Effector CD4-positive, alpha-beta T cell (primary cell): ENCODE measurements around the gene MTX3.
A peak's percentile ranks its signal among the peaks of the same experiment; 100 is the strongest.

Experiments used
- DNase-seq: peaks from one replicate; pipeline ENCODE4 v3.0.0-alpha.2; 2020
- total RNA-seq: gene quantifications from one replicate; lab custom pipeline; 2026; lab: John Stamatoyannopoulos, UW

MTX3 gene, protein sequence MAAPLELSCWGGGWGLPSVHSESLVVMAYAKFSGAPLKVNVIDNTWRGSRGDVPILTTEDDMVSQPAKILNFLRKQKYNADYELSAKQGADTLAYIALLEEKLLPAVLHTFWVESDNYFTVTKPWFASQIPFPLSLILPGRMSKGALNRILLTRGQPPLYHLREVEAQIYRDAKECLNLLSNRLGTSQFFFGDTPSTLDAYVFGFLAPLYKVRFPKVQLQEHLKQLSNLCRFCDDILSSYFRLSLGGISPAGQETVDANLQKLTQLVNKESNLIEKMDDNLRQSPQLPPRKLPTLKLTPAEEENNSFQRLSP
- 64.7 reads per million, percentile 74 among the genes with 10 or more reads in this experiment for total RNA-seq

DNA sequence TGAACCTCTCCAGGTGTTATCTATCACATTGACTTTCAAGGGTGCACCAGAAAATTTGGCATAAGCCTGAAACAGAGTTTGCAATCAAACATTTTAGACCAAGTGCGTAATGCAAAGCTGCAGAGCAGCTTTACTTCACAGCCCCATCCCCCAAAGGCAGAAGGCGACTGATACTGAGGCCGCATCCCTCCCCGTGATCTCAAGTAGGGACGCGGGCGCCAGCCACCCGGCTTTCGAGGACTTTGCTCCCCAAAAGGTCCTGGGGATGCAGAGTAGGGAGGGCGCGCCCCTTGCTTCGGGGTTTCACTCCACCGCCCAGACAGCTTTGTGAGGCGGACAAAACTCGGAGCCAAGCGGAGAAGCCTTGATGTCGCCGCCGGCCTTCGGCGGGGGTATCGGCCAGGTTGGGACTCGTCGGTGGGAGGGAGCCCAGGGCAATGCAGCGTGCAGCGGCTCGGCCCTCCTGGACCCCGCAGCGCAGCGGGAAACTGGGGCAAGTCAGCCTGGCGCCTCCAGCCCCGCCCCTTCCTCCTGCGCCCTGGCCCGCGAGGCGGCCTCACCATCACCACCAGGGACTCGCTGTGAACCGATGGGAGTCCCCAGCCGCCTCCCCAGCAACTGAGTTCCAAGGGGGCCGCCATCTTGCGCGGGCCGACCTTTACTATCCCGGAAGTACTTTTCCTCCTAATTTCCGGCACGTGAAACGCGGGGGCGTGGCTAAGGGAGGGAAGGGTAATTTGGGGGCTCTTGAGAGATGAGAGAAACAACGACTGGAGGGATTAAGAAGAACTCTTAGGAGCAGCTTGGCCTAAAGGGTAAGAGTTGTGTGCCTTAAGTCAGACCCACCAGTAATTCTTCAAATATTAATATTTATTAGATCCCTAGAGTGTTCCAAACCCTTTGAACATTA lies at the start of gene MTX3:
Gene MTX3, minus strand, starts transcription at position 665 of the 910 bp plus-strand sequence. Its CDS starts 24 bp downstream, at position 641.
- peak; percentile 76 for DNase-seq

DNA sequence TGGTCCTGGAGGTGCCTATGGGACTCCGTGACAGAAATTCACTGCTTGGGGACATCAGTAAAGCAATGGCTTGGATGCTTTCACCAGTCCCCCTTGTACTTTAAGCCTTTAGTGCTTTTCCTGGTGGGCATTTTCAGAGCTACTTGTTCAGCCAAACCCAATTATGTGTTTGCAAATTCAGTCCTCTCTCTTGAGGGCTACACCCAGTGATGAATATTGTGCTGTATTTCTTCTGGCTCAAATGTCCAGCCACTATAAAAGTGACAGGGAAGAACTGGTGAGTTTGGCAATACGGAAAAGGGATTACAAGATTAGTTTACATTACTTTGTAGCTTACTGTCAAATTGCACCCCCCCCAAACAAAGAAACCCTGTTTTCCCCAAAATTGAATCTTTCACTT lies 48.6 kb upstream of the MTX3 start:
- no peak for DNase-seq

DNA sequence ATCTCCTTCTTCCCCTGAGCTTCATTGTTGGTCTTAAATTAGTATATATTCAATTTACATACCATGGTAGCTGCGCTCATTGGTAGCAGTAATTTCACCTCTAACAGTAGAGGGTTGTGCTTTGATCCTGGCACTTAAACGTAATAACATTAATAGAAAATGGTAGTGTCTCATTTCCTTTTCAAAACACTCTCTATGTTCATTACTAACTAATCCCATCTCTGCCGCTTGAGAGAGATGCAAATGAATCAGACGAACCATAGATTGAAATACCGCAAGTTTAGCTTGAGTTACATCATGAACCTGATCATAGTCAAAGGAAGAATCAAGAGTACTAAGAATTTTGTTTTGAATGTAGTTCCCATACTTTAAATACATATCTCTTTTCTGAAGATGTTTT lies 46.3 kb upstream of the MTX3 start:
- no peak for DNase-seq

DNA sequence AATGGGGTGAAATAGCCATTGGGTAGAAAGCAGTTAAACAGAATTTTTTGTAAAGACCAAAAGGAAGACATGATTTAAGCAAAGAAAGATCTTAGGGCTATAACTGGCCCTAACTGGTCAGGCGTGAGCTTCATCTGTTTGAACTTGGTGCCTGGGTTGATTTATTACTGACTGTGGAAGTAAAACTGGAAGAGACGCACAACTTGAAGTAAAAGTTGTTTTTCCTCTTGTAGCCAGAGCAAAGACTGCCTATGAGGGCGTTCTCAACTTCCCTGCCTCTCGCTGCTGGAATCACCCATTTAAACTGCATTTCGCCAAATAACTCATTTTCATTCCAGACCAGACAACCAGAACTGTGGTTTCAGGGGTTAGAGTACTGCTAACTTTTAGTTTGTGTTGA lies 45.6 kb upstream of the MTX3 start:
- DNase-seq: no peak

DNA sequence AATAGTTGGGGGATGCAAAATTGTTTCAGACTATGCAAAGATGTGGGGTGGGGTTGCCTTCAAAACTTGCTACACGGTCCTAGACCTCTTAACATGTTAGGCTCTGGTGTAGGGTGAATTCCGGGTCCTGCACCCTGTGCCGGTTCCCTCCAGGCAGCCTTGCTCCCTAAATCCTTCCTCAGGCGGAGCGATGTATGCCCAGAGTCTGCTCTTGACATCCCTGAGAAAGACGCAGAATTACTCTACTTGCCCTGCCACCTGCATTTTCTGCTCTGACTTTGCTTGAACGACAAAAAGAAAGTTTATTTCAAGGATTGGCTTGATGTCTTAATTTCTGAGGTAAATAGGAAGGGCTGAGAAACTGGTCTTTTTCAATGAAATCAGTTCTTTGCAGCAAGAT lies 44.8 kb upstream of the MTX3 start:
- DNase-seq: no peak

DNA sequence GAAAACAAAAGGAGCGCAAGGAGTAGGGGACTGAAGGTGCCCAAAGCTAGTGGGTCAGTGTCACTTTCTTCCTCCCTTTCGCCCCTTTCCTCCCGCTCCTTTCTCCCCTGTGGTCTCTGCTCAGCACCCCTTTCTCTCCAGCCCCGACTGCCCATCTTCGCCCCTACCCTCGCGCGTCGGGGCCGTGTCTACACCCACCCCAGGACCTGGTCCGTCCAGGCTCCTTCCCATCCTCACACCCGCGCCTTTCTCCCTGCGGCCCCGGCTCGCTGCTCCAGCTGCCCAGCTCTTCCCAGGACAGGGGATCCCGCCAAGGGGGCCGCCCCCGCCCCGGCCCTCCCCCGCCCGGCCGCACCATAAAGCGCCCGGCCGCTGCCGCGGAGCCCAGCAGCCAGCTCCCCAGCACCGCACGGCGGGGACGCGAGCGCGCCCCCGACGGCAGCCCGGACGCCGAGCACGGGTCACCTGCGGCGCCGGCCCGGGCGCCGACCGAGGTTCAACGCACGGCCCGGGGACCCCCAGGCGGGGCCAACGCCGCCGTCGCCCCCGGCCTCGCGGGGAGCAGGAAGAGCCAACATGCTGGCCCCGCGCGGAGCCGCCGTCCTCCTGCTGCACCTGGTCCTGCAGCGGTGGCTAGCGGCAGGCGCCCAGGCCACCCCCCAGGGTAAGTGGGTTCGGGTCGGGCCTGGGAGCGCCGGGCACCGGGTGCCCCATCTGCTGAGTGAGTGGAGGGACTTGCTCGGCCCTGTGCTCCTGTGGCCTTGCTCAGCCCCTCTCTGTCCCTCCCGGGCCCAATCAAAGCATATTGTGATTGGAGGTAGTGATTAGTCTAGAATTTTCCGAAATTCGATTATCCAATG lies 44.1 kb upstream of the MTX3 start, which contains the start of gene THBS4:
Gene THBS4, plus strand, starts transcription at position 387 of the 860 bp plus-strand sequence. Its CDS starts 190 bp downstream, at position 577.
- no peak for DNase-seq

DNA sequence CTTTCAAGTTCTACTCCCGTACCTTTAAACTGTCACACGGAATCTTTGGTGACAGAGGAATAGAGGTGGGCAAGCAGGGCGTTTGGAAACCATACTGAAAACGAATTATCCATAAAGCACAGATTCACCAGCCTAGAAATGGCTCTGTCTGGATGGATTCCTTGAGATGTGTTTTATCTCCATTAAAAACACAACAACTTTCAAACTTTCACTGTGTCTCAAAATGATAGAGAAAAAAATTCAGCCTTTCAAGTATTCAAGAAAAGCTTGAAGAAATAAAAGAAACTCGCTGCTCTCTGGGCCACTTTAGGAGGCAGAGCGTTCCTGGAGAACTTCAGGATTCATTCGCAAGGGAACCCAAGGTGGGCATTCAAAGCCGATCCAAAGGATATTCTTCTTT lies 43.5 kb upstream of the MTX3 start:
- no peak for DNase-seq

DNA sequence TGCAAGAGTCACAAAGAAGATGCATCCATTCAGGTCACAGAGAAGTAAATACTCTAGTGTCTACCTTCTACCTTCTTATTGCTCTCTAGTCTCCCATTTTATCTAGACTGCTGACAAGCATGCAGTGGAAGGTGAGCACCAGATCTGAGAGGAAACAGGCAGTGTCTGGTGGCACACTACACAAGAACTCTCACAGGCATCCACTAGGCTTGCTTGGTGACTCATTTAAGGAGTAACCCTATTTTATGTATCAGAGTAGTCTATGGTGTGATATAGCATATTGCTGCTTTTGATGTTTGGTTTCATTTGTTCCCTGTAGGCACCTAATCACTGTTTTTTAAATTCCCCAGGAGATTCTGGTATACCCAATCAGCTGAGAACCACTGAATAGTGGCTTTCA lies 42.5 kb upstream of the MTX3 start:
- DNase-seq: no peak

DNA sequence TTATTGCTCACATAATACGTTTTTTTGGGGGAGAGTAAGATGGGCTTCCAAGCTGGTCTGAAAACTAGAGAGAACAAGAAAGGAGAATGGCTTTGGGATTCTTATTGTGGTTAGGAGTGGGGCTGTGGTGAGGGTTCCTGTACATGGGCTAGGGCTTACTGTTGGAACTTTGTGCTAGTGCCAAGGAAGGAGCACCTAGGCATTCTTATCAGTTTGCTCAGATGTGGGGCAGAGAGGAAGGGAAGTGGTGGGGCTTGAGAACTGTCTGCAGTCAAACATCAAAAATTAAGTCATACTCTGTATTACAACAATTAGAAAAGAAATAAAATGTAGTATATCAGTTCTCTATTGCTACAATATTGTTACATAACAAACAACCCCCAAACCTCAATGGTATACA lies 40.0 kb upstream of the MTX3 start:
- DNase-seq: no peak

DNA sequence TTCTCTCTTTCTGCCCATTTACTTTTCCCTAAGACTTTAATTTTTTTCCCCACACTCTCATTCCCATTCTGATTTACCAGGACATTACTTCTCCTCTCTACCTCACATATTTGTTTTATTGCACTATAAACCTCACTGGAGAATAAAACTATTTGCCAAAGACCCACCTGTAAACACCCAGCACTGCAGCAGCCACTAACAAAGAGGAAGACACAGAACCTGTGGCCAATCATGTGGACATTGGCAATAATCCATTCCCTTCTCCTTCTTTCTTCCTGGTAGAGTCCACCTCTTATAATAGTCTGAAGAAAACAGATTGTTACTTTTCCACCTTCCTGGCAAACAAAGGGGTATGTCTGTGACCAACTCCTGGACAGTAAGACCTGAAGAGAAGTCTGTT lies 35.8 kb upstream of the MTX3 start:
- DNase-seq: no peak

DNA sequence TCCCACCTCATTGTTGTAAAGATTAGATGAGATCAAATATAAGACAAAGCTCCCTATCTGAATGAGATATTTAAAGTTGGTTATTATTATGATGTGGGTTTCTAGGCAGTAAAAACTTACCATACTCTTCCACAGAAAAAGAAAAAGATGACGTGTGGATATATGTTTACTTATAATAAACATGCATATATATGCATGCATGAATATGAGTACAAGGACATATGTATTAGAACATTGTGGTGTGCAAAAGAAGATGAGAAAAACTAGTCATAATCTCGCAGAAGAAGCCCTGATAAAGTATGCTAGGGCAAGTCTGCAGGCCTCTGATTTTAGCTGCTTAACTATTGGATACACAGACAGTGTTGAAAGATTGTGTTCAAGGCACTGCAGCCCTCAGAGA lies 34.0 kb upstream of the MTX3 start:
- no peak for DNase-seq

DNA sequence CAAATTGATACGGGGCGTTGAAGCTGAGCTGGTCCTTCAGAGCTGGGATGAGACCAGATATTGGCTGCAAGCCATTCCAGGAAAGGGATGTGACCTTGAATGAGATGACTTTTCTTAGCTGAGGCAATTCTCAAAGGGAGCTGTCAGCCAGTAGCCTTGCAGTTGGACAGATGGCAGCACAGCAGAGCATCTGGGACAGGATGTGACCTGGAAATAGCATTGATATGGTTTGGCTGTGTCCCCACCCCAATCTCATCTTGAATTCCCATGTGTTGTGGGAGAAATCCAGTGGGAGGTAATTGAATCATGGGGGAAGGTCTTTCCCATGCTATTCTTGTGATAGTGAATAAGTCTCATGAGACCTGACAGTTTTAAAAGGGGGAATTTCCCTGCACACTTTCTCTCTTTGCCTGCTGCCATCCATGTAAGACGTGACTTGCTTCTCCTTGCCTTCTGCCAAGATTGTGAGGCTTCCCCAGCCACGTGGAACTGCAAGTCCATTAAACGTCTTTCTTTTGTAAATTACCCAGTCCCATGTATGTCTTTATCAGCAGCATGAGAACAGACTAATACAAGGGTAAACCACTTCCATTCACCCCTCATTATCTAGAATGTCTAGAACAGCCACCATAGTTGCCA lies 19.8 kb upstream of the MTX3 start:
- DNase-seq: no peak

DNA sequence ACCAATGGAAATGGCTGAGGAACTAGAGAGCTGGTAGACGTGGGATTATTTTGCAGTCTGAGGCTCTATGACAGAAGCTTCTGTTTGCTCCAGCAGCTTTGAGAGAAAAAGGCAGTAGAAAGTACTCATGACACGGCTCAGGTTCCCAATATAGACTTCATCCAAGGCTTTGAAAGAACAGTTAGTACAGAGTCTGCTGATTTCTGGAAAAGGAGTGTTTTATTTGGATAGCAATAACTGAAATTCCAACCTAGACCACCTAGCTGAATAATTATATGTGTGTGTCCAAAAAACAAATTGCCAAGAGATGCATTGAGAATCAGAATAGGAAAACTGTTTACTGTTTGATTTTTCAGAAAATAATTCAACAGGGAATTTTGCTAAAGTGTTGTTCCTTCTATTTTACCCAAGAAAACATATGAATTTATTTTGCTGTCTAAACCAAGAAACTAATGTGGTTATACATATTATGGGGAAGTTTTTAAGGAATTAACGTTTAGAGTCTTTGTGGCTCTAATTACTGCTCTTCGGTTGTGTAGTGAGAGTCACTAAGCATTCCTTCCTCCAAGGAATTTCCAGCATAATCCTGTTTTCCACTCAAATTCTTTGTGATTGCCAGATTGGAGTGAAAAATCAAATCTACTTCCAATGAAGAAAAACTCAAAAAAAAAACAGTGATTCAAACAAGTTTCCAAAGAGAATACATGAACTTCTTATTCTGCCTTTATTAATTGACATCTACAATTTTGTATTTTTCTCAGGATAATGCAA lies 18.1 kb upstream of the MTX3 start:
- DNase-seq: no peak

DNA sequence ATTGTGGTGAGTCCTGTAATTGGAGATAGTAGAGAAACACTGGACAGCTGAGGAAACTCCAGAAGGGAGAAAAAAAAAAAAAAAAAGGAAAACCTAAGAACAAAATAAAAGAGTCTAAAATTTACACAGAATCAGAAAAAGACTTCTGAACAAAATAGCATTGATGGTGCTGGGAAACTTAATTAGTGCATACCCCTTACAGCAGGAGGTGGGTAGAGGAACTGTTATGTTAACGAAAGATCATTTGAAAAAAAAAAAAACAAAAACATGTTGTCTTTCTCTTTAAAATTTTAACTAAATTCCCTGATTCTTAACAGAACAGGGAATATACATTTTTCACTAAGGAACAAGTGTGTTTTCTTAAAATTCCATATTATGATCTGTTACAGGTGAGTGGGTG lies 11.6 kb upstream of the MTX3 start:
- DNase-seq: no peak

DNA sequence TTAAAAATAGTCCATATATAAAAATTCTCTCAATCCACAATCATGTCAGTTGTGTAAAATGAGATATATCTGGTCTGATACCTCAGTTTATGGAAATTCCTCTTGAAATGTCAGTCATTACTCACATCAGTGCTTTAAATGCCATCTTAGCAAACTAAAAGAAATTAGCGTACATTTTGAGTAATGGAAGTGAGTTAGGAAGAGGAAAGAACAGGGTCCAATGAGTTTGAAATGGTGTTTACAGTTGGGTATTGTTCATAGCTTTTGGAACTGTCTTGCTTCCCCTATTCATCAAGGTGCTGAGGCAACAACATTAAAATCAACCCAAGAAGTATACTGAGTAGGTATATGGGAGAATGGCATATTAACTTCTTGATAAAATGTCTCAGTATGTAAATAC lies 8.7 kb upstream of the MTX3 start:
- no peak for DNase-seq

DNA sequence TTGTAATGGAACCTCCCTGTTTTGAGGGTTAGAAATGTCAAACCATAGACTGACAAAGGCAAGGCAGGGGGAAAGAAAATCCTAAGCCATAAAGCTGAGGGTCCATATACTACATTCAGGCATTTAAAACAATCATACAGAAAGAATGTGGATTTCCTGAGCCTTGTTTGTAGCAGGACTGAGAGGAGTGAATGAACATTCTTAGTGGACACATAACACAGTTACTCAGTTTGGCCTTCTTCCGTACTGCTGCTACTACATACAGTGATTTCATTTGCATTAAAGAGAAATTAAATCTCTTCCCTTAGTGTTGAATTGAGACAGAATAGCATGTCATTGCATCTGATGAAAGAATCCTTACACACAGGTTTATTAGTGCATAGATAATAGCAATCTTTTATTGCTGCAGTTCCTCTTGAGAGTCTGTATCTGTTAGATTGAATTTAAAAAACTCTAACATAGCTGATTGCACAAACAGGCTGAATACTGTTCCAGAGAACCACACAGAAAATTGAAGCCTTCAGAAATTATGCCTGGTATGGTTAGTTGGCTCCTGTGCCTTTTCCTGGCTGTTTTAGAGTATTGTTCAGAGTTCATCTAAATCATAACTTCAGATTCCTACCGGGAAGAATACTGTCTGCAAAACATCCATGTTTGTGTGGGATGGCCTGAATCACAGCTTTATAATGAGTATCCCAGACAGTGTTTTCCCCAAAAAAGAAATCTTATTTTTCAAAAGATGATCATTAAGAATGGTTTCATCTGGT lies 2.0 kb upstream of the MTX3 start:
- DNase-seq: no peak

DNA sequence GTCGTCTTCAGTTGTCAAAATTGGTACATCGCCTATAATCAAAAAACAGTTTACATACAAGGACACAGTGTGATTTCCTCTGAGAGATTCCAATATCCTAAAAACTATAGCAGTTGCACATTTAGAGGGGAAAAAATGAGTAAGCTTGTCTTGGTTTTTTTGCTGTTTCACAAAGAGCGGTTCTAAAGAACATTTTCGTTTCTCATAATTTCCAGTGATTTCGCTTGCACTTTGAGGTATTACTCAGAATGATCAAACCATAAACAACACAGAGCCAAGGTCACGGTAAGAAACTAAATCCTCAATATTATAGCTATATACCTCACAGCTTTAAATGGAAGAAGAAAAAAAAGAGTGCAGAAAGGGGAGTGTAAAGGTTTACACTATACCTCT lies 861 bp downstream of the MTX3 start:
- DNase-seq: no peak

DNA sequence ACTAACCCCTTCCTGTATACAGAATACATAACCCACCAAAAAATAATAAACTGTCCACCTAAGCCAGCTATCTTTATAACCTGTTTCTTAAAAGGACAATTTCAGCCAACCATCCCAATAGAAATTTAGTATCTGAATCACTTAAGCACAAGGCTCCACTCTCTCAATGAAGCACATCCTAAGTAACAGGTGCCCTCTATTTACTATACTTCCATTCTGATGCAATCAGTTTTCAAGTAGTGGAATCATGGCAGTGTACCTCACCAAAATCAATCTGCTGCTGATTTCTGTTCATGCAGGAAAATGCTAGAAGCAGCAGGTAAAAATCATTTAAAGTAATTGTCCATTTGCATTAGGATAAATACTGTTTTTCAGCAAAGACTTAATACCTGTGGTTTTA lies 4.8 kb downstream of the MTX3 start:
- no peak for DNase-seq

DNA sequence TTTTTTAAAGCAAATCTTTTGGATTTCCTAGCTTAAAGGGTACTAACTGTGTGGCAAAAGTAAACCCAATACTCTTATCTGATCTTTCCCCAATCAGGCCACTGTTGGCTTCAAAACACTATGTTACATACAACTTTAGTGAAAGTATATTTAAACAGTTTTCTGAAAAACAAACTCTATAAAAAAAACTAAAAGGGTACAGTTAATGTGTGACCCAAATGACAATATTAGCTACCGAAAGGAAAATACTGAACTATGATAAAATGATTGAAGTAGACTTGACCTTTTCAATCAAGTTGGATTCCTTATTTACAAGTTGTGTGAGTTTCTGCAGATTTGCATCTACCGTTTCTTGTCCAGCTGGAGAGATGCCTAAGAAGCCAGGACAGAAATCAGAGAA lies 5.8 kb downstream of the MTX3 start:
- no peak for DNase-seq

DNA sequence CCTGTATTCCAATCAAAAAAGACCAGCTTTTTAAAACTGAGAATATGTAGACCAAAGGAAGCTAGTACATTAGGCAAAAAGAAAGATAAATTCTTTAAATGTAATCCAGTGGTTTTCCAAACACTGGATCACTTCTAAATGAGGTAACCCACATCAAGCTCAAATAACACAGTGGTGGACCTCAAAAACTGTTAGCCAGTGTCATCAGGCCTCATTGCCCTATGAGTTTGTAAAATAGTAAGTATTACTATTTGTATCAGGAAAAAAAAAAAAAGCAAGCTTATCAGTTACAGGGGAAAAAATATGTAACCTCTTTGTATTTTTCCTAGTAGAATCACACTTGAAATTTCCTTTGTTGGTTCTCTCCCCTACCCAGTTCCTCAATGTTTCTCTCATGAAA lies 6.7 kb downstream of the MTX3 start:
- no peak for DNase-seq

DNA sequence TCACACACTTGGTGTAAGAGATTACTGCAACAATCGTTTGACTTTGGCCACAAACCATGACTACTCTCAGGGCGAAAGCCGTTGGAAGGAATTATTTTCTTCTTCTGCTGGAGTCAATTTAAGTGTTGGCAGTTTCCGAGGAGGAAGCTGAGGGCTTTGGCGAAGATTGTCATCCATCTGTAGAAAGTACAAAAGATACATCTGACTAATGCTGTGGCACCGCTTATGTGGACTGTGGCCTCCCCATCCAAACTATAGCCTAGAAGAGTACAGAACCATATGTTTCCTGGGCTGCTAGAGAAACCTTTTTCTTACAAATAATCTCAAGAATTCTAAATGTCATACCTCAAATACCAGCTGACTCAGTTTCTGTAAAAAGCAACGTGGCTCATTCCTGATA lies 7.4 kb downstream of the MTX3 start:
- DNase-seq: no peak
